ENCODE measurements around the gene GREB1.

GREB1 gene

GRCh38 chr2:11616851-11617415 lies 83.1 kb downstream of the GREB1 start:
- DNase-seq (ENCODE audit: low read depth): no peak
- no peak for TF ChIP-seq CTCF (conservative IDR thresholded peaks at IDR 0.05; ENCODE audit: low read depth, low read length)
- no peak overlapping the region for H3K4me3 ChIP-seq (ENCODE audit: low read depth, low read length)

GRCh38 chr2:11617527-11617926 lies 83.7 kb downstream of the GREB1 start:
- DNase-seq (ENCODE audit: low read depth): no peak

GRCh38 chr2:11617984-11618707 lies 84.3 kb downstream of the GREB1 start:
- no peak overlapping the region for H3K4me3 ChIP-seq (ENCODE audit: low read depth, low read length)
- TF ChIP-seq CTCF (conservative IDR thresholded peaks at IDR 0.05; ENCODE audit: low read depth, low read length): no peak
- no peak for DNase-seq (ENCODE audit: low read depth)

More at GRCh38 chr2:11617527-11617926, 83.7 kb downstream of the GREB1 start:
- H3K4me3 ChIP-seq (ENCODE audit: low read depth, low read length): no peak overlapping the region
- TF ChIP-seq CTCF (conservative IDR thresholded peaks at IDR 0.05; ENCODE audit: low read depth, low read length): no peak

GRCh38 chr2:11618708-11619062 lies 84.8 kb downstream of the GREB1 start:
- DNase-seq (ENCODE audit: low read depth): no peak
- no peak for TF ChIP-seq CTCF (conservative IDR thresholded peaks at IDR 0.05; ENCODE audit: low read depth, low read length)
- no peak overlapping the region for H3K4me3 ChIP-seq (ENCODE audit: low read depth, low read length)

- H3K4me3 ChIP-seq (ENCODE audit: low read depth, low read length): no peak overlapping the region
- DNase-seq (ENCODE audit: low read depth): no peak
Observed at GRCh38 chr2:11621410-11621809, 87.6 kb downstream of the GREB1 start.

GRCh38 chr2:11622611-11623010 lies 88.8 kb downstream of the GREB1 start:
- no peak for TF ChIP-seq CTCF (conservative IDR thresholded peaks at IDR 0.05; ENCODE audit: low read depth, low read length)
- peak; percentile 13 for DNase-seq (ENCODE audit: low read depth)
- H3K4me3 ChIP-seq (ENCODE audit: low read depth, low read length): no peak overlapping the region

More at GRCh38 chr2:11621410-11621809, 87.6 kb downstream of the GREB1 start:
- no peak for TF ChIP-seq CTCF (conservative IDR thresholded peaks at IDR 0.05; ENCODE audit: low read depth, low read length)

- H3K4me3 ChIP-seq (ENCODE audit: low read depth, low read length): no peak overlapping the region
- no peak for TF ChIP-seq CTCF (conservative IDR thresholded peaks at IDR 0.05; ENCODE audit: low read depth, low read length)
Observed at GRCh38 chr2:11624893-11625292, 91.0 kb downstream of the GREB1 start.

More at GRCh38 chr2:11624893-11625292, 91.0 kb downstream of the GREB1 start:
- DNase-seq (ENCODE audit: low read depth): no peak

Measured in choroid plexus epithelial cell (primary cell).